GM21526 (cell line): Measurements from ENCODE around the gene DONSON.

Experiments
- ATAC-seq: cut with Tn5 transposase; IDR thresholded peaks from one replicate; pipeline ENCODE4 v1.9.1; 2021; ENCODE audit warnings: moderate library complexity; ENCODE audit not compliant: unreplicated experiment, low FRiP score

DONSON gene

GRCh38 chr21:33541756-33542639, 46.5 kb downstream of the DONSON start, which contains the start of gene GART:
GART (minus strand) TSS chr21:33542117; CDS start chr21:33539315, 2,802 bp downstream.
- ATAC-seq: peak; percentile 49

- ATAC-seq: no peak
Observed at GRCh38 chr21:33541105-33541711, 47.3 kb downstream of the DONSON start.

- no peak for ATAC-seq
Observed at GRCh38 chr21:33540711-33541104, 47.8 kb downstream of the DONSON start.

- ATAC-seq: no peak
Observed at GRCh38 chr21:33539616-33540015, 48.9 kb downstream of the DONSON start.

- ATAC-seq: no peak
Observed at GRCh38 chr21:33537212-33537611, 51.3 kb downstream of the DONSON start.

- no peak for ATAC-seq
Observed at GRCh38 chr21:33531007-33531406, 57.5 kb downstream of the DONSON start.
